GM18526 (cell line): ENCODE measurements around the gene IDH3A.

Source experiments
- POLR2A ChIP-seq: IDR thresholded peaks from 3 replicates; pipeline ENCODE4 v1.6.1; 2011; ENCODE audit not compliant: insufficient read length; ENCODE audit errors: extremely low read depth

Gene IDH3A

DNA sequence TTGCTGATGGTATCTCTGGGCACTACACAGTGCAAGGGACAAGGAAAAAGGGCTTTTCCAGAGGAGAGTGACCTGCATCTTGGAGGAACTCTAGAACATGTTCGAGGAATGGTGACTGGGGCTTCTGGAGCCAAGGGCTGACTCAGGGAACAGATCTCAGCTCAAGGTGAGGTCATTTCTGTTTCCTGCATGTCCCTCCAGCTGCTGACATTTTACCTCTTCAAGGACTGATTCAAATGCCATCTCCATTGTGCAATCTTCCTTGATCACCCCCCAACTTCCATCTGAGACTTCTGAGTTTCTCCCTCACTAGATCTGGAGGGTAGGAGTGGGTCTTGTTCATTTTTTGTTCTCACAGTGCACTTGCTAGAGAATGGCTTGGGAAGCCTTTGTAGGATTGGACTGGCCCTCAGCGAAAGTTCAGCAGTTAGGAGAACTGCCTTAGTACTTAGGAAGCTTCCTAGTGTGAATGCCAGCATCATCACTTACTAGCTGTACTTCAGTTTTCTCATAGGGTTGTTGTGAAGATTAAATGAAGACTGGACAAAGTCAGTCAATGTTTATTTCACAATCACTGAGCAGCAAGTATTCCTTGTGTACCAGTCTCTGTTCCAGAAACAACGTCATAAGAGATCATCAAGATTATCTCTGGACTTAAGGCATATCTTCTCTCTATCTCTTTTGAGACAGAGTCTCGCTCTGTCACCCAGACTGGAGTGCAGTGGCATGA is 2.6 kb upstream of the IDH3A start:
- no peak for TF ChIP-seq POLR2A

DNA sequence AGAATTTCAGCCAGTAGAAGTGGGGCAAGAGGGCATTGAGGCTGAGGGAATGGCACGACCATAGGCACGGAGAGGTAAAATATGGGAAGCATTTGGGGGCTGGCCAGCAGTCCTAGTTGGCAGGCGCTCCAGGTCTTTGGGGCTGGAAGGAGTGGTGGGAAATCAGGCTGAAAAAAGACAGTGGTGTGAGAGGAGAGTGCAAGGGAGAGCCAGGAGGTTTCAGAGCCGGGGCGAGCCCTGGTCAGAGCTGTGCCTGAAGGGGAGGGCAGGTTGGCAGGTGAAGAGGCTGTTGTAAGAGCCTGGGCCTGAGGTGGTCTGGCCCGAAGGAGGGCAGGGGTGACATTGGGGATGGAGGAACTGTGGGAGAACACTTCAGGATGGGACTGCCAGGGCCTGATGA is 1.6 kb upstream of the IDH3A start:
- no peak for TF ChIP-seq POLR2A

DNA sequence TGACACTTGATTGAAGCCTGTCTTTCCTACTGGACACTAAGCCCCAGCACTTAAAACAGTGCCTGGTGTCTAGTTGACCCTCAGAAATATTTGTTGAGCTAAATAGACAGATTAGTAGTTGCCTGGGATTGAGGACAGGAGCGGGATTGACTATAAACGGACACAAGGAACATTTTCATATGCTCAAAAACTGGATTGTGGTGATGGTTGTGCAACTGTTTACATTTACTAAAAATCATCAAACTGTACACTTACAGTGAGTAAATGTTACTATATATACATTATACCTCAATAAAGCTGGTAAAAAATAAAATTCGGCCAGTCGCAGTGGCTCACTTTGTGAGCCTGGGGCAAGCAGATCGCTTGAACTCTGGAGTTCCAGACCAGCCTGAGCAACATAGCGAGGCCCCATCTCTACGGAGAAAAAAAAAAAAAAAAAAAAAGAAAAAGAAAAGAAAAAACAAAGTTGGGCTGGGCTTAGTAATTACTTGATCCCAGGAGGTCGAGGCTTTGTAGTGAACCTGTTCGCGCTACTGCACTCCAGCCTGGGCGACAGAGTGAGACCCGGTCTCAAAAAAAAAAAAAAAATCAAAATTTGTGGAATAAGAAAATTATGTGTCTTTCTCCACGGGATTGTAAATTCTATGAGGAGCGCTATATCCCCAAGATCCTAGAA is 632 bp upstream of the IDH3A start:
- TF ChIP-seq POLR2A, result no peak

DNA sequence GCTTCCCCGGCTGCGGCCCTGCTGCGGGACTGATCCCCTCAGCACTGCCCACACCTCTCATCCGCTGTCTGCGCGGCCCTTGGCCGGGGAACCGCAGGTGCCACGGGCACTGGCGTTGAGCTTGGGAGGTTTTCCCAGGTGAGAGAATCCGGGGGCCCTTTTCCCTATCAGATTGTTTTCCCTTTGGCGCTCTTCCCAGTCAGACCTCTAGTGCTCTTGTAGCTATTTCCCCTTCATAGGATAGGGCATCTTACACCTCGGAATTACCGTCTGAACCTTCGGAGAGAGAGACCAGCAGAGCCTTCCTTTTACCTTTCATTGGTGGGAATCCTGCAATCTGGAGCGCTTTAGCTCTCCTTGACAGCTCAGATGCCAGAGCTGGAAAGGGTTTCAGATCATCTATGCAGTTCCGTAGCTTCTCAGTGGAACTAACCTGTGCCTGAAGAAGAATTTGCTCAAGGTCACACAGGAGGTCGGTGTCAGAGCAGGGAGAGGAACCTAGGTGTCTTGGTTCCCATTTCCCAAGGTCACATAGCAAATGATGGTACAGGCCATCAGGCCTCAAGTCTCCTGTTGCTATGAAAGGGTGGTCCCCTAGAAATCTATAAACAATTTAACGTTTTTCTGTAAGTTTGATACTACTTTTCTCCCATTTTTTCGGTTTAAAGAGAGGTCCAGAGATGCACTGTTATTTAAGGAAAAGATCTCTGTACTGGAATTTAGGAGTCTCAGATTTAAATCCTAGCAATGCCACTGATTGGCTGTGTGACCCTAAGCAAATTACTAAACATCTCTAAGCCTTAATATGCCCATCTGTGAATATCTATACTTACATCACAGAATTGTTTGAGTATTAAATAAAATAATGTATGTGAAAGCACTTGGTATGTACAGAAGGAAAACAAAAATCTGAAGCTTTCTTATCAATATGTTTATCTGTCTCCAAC is 916 bp downstream of the IDH3A start:
- no peak for TF ChIP-seq POLR2A

DNA sequence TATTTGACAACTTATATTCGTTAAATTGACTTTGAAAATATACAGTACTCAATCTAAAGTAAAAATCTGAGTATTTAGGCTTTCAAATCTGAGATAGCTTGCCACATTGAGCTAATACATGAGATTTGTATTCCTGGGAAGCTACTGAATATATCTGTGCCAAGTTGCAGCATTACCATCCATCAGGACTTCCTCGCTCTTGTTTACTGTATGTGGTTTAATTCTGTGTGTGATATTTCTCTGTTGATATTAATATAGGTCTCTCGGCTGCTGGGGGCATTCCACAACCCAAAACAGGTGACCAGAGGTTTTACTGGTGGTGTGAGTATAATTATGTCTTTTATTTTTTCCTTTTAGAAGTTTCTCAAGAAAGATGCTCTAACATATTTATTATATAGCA is 5.8 kb downstream of the IDH3A start:
- TF ChIP-seq POLR2A, result no peak

DNA sequence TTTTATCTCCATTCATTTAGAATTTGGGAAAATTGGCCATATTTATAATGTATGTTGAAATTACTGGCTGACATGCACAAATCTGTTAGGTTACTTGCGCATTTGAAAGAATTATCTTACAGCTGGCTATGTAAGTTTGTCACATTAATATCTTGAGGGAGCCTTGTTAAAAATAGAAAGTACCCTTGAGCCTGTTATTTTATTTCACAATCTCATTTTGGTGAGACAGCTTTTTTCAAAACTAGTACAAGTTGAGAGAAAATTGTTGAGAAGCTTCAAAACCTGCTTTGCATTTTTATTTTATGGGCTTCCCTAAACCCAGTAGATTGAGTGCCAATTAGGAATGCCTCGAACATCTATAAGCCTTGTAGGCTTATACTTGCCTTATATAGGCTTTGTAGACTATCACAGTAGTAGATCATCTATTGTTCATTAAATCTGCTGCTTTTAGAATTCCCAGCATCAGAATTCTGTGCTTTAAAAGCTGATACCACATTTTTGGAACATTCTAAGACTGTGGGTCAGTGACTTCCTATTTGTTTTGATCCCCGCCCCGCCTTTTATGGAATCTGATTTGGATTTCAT is 6.3 kb downstream of the IDH3A start:
- no peak for TF ChIP-seq POLR2A

DNA sequence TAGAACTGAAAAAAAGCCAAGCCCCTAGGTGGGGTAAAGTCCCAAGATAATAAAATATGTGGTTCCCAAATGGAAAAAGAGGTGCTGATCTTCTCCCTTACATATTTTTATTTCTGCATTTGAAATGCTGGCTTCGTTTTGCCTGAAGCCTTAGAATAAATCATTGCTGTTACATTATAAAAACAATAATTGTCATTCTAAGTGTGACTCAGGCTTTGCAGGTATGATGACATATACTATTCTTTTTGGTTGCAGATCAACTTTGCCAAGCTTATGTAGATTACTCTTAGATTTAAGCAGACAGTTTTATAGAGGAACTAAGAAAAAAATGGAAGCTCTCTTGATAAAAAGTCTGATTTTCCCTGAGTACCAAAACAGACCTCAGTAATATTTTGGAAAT is 7.5 kb downstream of the IDH3A start:
- no peak for TF ChIP-seq POLR2A

DNA sequence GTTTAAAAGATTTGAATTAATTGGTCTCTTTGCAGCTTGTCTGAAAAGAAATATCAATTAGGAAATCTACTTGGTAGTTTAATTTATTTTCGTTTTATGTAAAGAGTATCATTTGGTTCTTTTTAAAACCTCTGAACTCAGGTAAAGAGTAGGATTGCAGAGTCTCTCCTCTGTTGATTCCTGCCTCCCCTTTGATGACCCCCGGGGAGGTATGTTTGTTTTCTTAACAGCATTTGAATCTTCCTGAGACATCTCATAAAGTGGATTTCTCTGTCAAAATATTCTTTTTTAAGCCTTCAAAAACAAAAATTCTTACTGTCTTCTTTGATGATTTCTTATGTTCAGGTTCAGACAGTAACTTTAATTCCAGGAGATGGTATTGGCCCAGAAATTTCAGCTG is 8.0 kb downstream of the IDH3A start:
- TF ChIP-seq POLR2A, result no peak

DNA sequence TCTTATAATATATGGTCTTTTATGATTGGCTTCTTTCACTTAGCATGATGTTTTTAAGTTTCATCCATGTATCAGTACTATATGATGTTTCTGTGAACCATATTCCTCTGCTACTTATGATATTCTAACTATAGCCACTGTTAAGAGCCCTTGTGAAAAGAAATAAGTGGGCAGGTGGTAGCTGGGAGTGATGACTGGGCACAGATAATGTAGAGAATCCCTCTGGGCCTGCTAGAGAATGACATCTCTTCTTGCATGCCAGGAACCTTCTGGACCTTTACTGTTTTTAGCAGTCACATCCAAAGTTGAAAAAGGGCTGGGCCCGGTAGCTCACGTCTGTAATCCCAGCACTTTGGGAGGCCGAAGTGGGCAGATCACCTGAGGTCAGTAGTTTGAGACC is 10.2 kb downstream of the IDH3A start:
- no peak for TF ChIP-seq POLR2A

DNA sequence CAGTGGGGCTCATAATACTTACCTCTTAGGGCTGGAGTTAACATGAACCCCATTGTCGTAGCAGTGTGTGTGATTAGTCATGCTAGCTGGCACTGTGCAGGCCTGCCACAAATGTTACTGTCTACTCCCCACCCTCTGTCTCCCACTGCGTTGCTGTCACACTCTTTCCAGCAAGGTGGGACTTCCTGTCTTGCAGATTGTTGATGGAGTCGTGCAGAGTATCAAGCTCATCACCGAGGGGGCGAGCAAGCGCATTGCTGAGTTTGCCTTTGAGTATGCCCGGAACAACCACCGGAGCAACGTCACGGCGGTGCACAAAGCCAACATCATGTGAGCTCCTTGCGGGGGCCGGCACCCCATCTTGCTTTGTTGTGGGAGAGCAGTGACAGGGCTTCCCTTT is 12.9 kb downstream of the IDH3A start:
- TF ChIP-seq POLR2A, result no peak

DNA sequence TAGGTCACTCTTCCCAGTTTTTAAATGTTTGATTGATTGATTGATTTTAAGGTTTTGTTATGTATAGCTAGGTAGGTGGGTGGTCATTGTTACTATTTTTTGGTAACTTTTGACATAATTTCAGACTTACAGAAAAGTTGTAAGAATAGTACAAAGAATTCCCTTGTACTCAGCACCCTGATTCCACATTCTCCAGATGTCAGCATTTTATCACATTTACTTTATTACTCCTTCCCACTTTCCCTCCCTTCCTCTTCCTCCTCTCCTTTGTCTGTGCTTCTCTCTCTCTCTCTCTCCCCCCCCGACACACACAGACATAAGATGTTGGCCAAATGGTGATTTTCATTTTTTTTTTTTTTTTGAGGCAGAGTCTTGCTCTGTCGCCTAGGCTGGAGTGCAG is 14.8 kb downstream of the IDH3A start:
- TF ChIP-seq POLR2A, result no peak

DNA sequence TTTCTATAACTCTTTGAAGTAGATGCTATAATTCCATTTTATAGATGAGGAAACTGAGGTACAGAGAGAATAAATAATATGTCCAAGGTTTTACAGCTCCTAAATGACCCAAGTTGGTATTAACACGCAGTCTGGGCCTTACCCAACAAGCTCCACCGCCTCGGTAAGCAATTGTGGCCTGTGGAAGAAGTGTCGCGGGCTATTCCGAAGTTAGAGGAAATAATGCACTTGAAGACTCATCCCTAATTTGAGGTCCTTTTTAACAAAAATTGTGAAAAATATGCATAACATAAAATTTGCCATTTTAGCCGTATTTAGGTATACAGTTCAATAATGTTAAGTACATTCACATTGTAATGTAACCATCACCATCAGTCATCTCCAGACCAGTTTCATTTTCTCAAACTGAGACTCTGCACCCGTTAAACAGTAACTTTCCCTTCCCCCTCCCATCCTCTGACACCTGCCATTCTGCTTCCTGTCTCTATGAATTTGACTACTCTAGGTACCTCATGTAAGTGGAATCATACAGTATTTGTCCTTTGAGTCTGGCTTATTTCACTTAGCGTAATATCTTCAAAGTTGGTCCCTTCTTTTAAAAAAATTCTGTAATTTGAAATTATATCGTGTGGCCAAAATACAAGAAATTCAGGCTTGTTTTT is 18.2 kb downstream of the IDH3A start:
- TF ChIP-seq POLR2A, result no peak

DNA sequence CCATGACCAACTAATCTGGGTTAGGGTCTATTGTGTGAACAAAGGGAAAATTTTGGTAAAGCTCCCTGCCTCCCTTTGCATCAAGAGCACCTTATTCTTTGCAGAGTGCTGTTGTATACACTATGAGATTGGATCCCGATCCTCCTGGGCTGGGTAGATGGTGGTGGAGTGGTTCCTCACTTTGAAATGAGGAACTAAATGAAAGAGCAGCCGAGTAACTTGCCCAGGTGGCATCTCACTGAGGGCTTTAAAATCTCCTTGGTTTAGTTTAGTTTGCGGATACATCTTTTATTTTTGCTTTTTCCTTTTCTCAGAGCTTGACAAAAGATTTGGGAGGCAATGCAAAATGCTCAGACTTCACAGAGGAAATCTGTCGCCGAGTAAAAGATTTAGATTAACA is 19.4 kb downstream of the IDH3A start:
- TF ChIP-seq POLR2A, result no peak

DNA sequence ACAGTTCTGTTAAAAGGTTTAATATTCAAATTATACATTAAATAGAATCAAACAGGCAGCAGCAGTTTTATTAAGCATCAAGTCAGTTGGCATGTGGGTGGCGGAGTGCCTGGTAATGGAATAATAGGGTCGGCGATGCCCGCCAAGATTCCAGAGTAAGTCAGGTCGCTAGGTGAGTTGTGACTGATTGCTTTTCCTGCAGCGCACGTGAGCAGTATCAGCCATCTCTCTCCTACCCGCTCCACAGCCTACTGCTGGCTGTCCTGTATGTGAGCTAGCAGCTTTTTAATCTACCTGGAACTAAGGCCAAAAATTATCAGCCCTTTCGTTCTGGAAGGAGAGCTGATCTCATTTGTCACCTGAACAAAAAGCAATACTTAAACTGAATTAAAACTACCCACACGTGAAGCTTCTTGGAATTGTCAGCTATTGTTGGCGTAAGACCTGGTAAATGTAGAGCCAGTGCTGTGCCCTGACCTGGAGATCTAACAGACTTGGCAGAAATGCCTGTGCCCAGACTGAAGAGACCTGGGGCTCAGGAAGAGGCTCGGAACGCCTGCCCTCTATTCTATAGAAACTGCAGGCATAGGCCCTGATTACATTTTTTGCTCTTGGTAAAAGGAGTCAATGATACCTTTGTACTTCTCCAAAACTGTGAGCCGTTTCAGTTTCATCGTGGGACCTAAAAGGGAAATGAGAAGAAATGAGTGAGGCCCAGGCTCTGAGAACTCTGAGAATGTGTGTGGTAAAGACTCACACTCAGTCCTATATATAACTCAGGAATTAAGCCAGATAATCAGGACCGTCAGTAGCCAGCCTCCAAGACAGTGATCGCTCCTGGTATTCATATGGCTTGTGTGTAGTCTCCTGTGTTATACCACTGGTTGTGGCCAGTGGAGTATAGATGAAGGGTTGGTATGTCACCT is 21.9 kb downstream of the IDH3A start:
- no peak for TF ChIP-seq POLR2A
